Fibroblast of skin of scalp (primary cell): Measurements from ENCODE around the gene TACR2.

Source experiments
- DNase-seq: peaks from one replicate; pipeline ENCODE4 v3.0.0-alpha.2; 2013

The TACR2 gene

DNA sequence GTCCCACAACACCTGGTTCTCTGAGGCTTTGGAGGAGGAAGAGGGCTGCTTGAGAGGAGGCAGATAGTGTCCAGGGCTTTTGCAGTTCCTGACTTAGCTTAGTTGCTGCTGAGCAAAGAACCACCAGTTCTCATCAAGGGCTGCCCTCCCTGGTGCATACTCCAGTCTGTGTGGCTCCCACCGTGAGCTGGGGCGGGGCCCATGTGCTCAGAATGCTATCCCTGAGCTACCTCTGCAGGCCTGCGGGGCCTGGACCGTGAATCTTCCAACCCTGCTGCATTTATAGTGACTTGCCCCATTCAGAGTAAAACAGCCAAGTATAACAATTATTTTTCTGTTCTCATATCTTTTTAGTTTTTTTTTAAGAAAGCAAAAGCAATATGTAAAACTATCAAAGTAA is 49.2 kb downstream of the TACR2 start:
- DNase-seq, result no peak

DNA sequence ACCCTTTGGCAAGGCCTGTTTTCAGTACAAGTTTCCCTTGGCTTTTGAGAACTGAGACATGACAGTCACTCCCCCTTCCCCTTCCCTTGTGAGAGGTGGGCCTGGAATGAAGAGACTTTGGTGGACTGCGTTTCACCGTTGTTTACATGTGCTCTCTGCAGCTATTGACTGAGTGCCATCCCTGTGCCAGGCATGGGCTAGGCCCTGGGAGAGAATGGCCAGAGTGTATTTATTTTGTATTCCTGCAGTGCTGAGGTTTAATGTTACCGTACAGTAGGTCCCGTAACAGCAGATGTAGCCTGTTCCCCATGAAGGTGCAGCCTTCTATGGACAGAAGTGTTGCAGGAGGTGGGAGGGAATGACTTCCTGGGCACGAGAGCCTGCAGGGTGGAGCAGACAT is 50.0 kb downstream of the TACR2 start:
- no peak for DNase-seq

DNA sequence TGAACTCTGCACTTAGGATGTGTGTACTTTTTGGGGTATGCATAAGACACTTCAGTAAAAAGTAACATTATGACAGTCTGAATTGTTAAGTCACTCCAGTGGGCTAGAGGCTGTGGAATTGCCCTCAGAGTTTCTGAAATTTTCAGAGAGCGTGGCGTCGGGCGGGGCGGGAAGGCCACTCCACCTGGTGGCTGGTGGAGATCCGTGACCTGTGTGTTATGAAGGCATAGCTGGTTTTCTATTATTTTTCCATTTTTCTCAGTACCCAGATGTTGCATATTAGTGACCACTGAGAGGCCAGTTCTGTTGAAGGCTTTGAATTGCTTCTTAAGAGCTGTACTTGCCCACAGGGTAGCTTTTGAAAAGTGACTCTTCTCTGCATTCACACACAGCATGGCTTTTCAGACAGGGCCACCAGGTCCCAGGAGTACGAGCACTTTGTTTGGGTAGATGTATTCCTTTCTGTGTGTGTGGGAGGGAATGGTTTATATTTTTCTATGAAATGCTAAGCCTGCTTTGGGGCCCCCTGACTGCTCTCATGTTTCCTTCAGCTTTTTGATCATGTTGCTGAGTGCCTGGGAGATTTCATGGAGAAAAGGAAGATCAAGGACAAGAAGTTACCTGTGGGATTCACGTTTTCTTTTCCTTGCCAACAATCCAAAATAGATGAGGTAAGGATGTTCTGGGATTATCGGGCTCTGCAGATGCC is 52.3 kb downstream of the TACR2 start:
- DNase-seq, result no peak

DNA sequence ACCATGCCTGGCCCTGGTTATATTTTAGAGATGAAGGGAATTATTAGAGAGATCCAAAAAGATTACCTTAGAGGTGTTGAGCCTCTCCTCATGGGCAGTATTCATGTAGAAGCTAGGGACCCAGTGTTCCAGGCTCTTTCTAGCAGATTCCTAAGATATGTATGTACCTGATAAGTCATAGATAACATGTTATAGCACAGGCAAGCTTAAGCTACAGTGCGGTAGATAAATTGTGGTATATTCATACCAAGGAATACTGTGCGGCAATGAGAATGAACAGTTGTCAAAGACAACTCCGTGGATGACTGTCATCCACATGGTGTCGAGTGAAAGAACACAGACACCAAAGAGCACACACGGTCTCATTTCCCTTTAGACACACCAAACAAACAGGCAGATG is 53.1 kb downstream of the TACR2 start:
- no peak for DNase-seq

DNA sequence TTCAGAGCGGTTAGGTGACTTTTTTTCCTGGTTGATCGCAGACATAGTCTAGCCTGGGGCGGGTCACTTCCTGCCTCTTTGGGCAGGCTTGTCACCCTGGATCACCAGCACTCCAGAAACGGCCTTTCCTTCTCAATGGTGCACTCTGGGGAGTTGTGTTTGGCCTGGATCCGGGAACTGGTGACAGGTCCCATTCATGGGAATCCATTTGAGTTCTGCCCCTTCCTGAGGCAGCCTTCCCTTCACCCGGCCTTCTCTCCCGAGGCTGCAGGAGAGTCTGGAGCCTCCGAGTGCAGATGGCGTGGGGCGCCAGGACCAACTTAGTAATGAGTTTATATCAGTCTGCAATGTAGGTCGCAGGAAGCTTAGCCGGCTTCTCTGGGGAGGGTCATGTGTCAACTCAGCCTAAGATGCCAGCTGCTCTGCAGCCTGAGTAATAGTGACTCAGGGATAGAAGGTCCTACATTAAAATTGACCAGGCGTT is 54.2 kb downstream of the TACR2 start:
- peak; percentile 37 for DNase-seq

GRCh38 chr10:69361303-69361614 is 55.5 kb downstream of the TACR2 start:
- no peak for DNase-seq

DNA sequence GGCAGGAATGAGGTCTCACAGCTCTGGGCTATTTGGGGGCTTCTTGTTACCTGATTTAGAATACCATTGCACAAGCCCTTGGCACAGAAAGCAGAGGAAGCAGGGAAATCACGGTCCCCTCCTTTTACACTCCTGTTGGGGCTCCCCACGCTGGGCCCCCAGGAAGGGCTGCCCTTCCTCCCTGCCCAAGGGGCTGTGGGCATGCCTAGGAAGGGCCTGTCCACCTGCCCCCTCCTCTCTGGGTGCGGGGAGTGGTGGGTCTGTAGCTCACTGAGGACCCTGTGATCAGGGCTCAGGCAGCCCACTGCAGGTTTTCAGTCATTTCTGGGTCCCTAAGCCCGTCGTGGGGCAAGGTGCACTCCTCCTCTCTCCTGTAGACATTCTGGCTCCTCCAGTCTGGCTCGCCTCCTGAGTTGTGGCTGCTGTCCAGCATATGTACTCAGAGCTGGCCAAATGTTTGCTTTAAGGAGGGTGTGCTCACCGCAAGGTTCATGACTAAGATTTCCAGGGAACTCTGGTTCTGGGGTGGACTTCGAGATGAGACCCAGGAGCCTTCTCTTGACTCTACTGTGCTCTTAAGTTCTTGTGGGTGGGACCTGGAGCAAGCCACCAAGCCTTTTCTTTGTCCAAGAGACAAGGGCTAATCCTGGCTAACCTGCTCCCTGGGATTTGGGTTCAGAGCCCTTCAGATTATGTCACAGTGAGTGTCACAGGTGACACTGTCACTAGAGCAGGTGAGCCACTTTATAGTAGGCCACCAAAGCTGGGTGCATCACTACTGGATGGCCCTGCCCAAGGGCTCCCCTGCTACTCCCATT is 56.0 kb downstream of the TACR2 start:
- peak; percentile 66 for DNase-seq

DNA sequence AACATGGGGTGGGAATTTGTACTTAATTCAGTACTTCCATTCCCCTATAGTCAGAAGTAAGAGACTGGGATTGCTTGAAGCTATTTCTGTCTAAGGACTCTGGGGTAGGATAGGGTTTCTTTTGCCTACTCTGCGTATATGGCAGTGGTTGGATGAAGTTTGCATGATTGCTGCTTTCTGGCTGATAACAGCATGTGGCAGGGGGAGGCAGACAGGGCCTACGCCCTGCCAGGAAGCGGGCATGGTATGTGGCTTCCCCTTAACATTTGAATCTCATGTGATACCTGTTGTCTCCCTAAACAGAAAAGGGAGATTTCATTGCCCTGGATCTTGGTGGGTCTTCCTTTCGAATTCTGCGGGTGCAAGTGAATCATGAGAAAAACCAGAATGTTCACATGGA is 57.1 kb downstream of the TACR2 start:
- no peak for DNase-seq

GRCh38 chr10:69359148-69359547 is 57.6 kb downstream of the TACR2 start:
- DNase-seq, result no peak

DNA sequence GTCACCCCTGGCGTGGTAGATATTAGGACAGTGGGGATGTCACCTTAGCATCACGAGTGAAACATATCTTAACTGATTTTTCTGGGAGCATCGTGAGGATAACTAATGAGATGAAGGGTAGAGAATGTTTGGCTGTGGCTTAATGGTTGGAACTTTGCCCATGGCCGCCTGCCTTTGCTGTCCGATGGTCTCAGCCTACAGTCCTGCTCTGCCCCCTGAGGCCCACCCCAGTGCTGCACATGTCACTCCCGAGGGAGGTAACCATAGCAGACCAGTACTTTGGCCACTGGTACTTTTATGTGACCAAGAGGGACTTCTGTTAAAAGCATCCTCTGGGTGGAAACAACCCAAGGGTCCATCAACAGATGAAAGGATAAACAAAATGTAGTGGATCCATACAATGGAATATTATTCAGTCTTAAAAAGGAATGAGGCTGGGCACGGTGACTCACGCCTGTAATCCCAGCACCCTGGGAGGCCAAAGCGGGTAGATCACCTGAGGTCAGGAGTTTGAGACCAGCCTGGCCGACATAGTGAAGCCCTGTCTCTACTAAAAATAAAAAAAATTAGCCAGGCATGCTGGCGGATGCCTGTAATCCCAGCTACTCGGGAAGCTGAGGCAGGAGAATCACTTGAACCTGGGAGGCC is 58.4 kb downstream of the TACR2 start:
- no peak for DNase-seq

DNA sequence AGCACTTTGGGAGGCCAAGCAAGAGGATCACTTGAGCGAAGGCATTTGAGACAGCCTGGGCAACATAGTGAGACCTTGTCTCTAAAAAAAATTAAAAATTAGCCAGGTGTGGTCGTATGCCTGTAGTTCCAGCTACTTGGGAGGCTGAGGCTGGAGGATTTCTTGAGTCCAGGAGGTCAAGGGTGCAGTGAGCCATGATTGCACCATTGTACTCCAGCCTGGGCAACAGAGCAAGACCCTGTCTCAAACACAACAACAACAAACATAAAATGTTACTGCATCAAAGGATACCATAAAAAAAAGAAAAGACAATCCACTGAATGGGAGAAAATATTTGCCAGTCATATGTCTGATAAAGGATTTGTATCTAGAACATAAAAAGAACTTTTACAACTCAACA is 60.5 kb downstream of the TACR2 start:
- no peak for DNase-seq

DNA sequence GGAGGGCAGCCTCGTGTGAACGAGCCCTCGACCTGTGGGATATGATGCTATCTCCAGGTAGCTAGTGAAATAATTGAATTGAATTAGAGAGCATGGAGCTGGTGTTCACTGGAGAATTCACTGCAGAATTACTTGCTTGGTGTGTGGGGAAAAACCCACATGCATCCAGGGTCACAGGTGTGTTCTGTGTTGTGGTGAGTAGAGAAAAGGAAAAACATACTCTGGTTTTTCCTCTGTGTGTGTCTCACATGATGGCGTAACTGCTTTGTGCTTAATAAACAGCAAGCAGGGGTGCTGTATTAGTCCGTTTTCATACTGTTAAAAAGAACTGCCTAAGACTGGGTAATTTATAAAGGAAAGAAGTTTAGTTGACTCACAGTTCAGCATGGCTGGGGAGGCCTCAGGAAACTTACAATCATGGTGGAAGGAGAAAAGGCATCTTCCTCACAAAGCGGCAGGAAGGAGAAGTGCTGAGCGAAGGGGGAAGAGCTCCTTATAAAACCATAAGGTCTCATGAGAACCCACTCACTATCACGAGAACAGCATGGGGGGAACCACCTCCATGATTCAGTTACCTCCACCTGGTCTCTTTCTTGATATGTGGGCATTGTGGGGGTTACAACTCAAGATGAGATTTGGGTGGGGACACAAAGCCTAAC is 62.6 kb downstream of the TACR2 start:
- no peak for DNase-seq
